Naive thymus-derived CD4-positive, alpha-beta T cell (primary cell): Measurements from ENCODE around the gene PGRMC1. TPM values are rescaled to one million over a fixed set of nuclear protein-coding genes. Genes with fewer than 3 reads are reported as not detected.

Experiments
- ATAC-seq: fragments of 150-1000 bp; cut with Tn5 transposase; 2 replicates; pipeline ENCODE4 v1.10.0; 2021; ENCODE audit warnings: mild to moderate bottlenecking, moderate library complexity
- CTCF ChIA-PET: fragments of 350-600 bp; sonication (Branson Sonifier 250); formaldehyde crosslinking; loops from one replicate; lab custom pipeline; 2021; ENCODE audit warnings: antibody characterized with exemption; lab: Charles Lee
- POLR2A ChIA-PET: fragments of 350-600 bp; sonication (Branson Sonifier 250); formaldehyde crosslinking; loops from one replicate; lab custom pipeline; 2021; ENCODE audit warnings: antibody characterized with exemption, inconsistent platforms; lab: Charles Lee
- DNase-seq, 9 donors: peaks; one replicate each; pipeline versions ENCODE4 v3.0.0 to v3.0.0-alpha.2; 2020 to 2022; ENCODE audit warnings: mixed read lengths in 1 of 9
- H3K27ac ChIP-seq: one replicate; pipeline ENCODE4 v1.7.0; 2013; ENCODE audit warnings: mild to moderate bottlenecking, low read depth, low read length, moderate library complexity
- H3K27me3 ChIP-seq, 2 donors: one replicate each; pipeline ENCODE4 v1.7.0; 2013; ENCODE audit warnings: low read length in 2 of 2, mild to moderate bottlenecking in 2 of 2, moderate library complexity in 2 of 2; ENCODE audit not compliant: control insufficient read depth in 2 of 2, insufficient read depth in 2 of 2
- H3K36me3 ChIP-seq, 3 experiments: 1 replicate in 2 of 3; 2 replicates in 1 of 3; pipeline ENCODE4 v1.7.0; 2013; ENCODE audit warnings: low read length in 3 of 3, mild to moderate bottlenecking in 3 of 3, moderate library complexity in 1 of 3; ENCODE audit not compliant: insufficient read depth in 3 of 3, control insufficient read depth in 2 of 3
- H3K4me1 ChIP-seq, 2 donors: one replicate each; pipeline ENCODE4 v1.7.0; 2013; ENCODE audit warnings: low read length in 2 of 2, mild to moderate bottlenecking in 2 of 2, moderate library complexity in 1 of 2; ENCODE audit not compliant: control insufficient read depth in 2 of 2, insufficient read depth in 2 of 2
- H3K4me3 ChIP-seq: 2 replicates; pipeline ENCODE4 v1.7.0; 2013; ENCODE audit warnings: mild to moderate bottlenecking, low read length
- H3K9me3 ChIP-seq, 3 experiments: 1 replicate in 2 of 3; 2 replicates in 1 of 3; pipeline ENCODE4 v1.7.0; 2013; ENCODE audit warnings: low read length in 3 of 3; ENCODE audit not compliant: control insufficient read depth in 2 of 3
- H3K27ac Mint-ChIP-seq, 9 donors: one replicate each; pipeline ENCODE4 v1.8.0; 2020 to 2022; ENCODE audit warnings: mixed read lengths in 9 of 9, mild to moderate bottlenecking in 8 of 9, moderate library complexity in 5 of 9, inconsistent platforms in 2 of 9
- H3K27me3 Mint-ChIP-seq, 5 donors: one replicate each; pipeline ENCODE4 v1.8.0; 2021 to 2022; ENCODE audit warnings: mixed read lengths in 5 of 5, mild to moderate bottlenecking in 1 of 5
- H3K36me3 Mint-ChIP-seq, 5 donors: one replicate each; pipeline ENCODE4 v1.8.0; 2020 to 2022; ENCODE audit warnings: mixed read lengths in 5 of 5, mild to moderate bottlenecking in 3 of 5, inconsistent platforms in 1 of 5
- H3K4me1 Mint-ChIP-seq, 7 donors: one replicate each; pipeline ENCODE4 v1.8.0; 2020 to 2022; ENCODE audit warnings: mixed read lengths in 7 of 7, mild to moderate bottlenecking in 3 of 7, inconsistent platforms in 1 of 7
- H3K4me3 Mint-ChIP-seq, 10 donors: one replicate each; pipeline ENCODE4 v1.8.0; 2020 to 2022; ENCODE audit warnings: mild to moderate bottlenecking in 10 of 10, mixed read lengths in 10 of 10, moderate library complexity in 6 of 10, inconsistent platforms in 2 of 10
- H3K9me3 Mint-ChIP-seq, 11 donors: one replicate each; pipeline ENCODE4 v1.8.0; 2020 to 2022; ENCODE audit warnings: mixed read lengths in 11 of 11, mild to moderate bottlenecking in 4 of 11, inconsistent platforms in 1 of 11, moderate library complexity in 1 of 11
- intact Hi-C, 2 donors: fragments of 100-400 bp; cut with micrococcal nuclease; formaldehyde crosslinking; loops; one replicate each; pipeline ENCODE4 v1.15.1; 2023
- polyA plus RNA-seq, 2 donors: library from polyadenylated mRNA; unstranded; fragments of 300-500 nt; fragmentation: Illumina TruSeq; gene quantifications; one replicate each; pipeline ENCODE4 v1.2.3, GENCODE V29; 2021
- total RNA-seq, 6 experiments: library from RNA in 5 of 6; stranded (reverse) in 5 of 6; gene quantifications; 1 replicate in 5 of 6; 2 replicates in 1 of 6; pipeline ENCODE4 v1.2.3 and lab custom pipeline; 2021 to 2026

PGRMC1 gene
- total and polyA plus RNA-seq, 7 experiments from 2014 or later: 9.5 to 28.4 (median 13.9) TPM

DNA sequence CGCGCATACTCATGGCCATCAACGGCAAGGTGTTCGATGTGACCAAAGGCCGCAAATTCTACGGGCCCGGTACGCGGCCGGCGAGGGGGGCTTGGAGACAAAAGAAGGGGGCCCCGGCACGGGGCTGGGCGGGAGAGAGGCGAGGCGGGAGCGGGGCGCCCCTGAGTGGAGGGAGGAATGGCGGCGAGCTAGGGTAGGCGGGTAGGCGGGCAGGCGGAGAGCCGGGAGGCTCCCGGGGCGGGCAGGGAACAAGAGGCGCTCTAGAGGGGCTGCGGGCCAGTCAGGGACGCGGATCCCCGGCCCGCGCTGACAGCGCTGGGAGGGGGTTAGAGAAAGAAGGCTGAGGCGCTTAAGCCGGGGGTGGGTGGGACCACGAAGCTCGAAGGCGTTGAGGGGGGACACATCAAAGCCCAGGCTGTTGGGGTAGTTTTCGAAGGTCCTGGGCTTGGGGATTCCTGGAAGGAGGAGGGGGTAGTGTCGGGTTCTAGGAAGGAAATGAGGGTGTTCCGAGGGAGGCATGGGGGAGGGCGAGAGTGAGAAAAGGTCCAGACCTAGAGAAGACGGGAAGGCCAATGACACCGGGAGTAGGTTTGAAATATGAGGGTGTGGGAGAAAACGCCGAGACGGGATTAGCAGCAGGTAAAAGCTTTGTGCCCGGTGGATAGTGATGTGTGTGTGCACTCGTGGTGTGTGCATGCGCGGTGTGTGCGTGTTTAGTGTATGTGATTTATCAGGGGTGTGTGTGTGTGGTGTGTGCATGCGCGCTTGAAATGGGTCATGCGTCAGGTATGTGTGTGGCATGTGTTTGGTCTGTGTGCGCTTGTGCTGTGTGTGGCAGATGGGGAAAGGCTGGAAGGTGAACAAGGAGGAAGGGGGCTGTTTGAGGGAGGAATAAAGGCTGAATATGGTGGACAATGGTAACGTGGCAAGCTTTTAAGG is 807 bp downstream of the PGRMC1 start:
- intact Hi-C loops: loop anchor here (1.0 to 10.0 kb wide), 9 partner anchors 36 to 891 kb away; partner anchors contain the start of genes NDUFA1 (in 2 of the 2), RNF113A (in 2 of the 2), WDR44 (in 2 of the 2) and LONRF3 (in 1 of the 2)
- peak overlapping the region; percentile 74 for H3K27ac ChIP-seq
- Mint-ChIP-seq H3K9me3 (peaks cover 0 to 2% (median 0%) of the 10 kb centered on the region in 11 donors), H3K27me3 (peaks cover 0 to 23% (median 0%) of the 10 kb centered on the region in 5 donors), H3K27ac (peak overlapping the region; percentile 41 to 88 (median 72)), H3K36me3 (peaks cover 0 to 7% (median 1%) of the 10 kb centered on the region in 5 donors), H3K4me3 (peak overlapping the region; percentile 83 to 92 (median 90)), H3K4me1 (peaks cover 13 to 39% (median 33%) of the 10 kb centered on the region in 7 donors)
- peaks cover 8 to 11% of the 10 kb centered on the region in 2 donors for H3K4me1 ChIP-seq
- ATAC-seq (peak; percentile 23), DNase-seq (peak in 6 of 9 donors; percentile 1 to 47 (median 4))
- ChIA-PET CTCF (no interaction called here), POLR2A (interaction anchor here (0.9 kb wide), 1 partner anchor 38 kb away, joined by 3 read pairs; no protein-coding TSS in a partner anchor)
- peak overlapping the region; percentile 68 for H3K4me3 ChIP-seq
- no peaks in the 10 kb centered on the region for H3K9me3 ChIP-seq
- H3K36me3 ChIP-seq: peaks cover 0 to 7% (median 0%) of the 10 kb centered on the region in 3 experiments
- H3K27me3 ChIP-seq: no peaks in the 10 kb centered on the region

DNA sequence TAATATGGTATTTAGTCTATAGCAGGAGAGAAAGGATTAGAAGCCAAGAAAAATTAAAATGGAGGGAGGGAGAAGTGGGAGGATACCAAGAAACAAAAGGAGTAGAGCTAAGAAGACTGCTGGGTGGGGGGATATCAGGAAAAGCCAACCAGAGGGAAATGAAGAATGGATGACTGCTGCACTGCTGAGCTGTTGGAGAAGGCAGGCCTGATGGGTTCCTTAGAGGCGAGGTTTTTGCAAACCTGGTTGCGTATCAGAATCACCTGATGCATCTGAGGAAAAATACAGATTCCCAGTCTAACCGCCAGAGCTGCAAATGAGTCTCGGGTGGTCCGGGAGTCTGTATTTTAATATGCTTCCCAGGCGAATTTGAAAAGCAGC is 1.5 kb downstream of the PGRMC1 start:
- DNase-seq: no peak
- Mint-ChIP-seq H3K27ac (peak overlapping the region; percentile 41 to 88 (median 72)), H3K36me3 (peaks cover 0 to 14% (median 7%) of the 10 kb centered on the region in 5 donors), H3K4me3 (peak overlapping the region; percentile 83 to 92 (median 90)), H3K9me3 (peaks cover 0 to 2% (median 0%) of the 10 kb centered on the region in 11 donors), H3K27me3 (peaks cover 0 to 23% (median 0%) of the 10 kb centered on the region in 5 donors), H3K4me1 (peaks cover 14 to 44% (median 38%) of the 10 kb centered on the region in 7 donors)
- no peak for ATAC-seq
- no peaks in the 10 kb centered on the region for H3K9me3 ChIP-seq
- ChIA-PET POLR2A (no interaction called here), CTCF (no interaction called here)
- H3K4me1 ChIP-seq: peaks cover 8 to 11% of the 10 kb centered on the region in 2 donors
- H3K27me3 ChIP-seq: no peaks in the 10 kb centered on the region
- no peak overlapping the region for H3K27ac ChIP-seq
- intact Hi-C loops: loop anchor here (2.0 to 10.0 kb wide), 6 partner anchors 35 to 890 kb away; partner anchors contain the start of genes NDUFA1 (in 2 of the 2), RNF113A (in 2 of the 2), LONRF3 (in 1 of the 2) and NKAP (in 1 of the 2)
- H3K4me3 ChIP-seq: peak overlapping the region; percentile 68
- H3K36me3 ChIP-seq: peaks cover 0 to 7% (median 0%) of the 10 kb centered on the region in 3 experiments

DNA sequence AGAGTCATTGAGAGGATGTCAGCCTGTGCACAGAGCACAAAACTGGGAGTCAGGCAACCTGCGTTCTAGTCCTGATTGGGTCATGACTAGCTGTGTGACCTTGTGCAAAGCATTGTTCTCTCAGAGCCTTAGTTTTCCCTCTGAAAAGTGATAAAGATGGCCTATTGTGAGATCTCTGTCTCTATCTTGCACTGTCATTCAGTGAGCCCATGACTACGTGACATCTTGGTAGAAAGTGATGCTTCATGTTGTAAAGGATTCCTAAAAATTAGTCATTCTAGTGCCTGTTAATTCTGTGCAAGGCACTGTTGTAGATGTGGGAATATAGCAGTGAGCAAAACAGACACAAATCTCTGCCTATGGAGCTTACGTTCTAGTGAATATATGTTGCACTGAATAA is 2.5 kb downstream of the PGRMC1 start:
- DNase-seq (no peak), ATAC-seq (no peak)
- H3K9me3 ChIP-seq: no peaks in the 10 kb centered on the region
- CTCF ChIA-PET: no interaction called here
- H3K27ac ChIP-seq: no peak overlapping the region
- H3K27me3 Mint-ChIP-seq: peaks cover 0 to 20% (median 0%) of the 10 kb centered on the region in 5 donors
- POLR2A ChIA-PET: no interaction called here
- intact Hi-C loops: loop anchor here (5.0 to 10.0 kb wide), 4 partner anchors 229 to 891 kb away; partner anchors contain the start of genes NDUFA1 (in 2 of the 2), RNF113A (in 2 of the 2), NKAP (in 1 of the 2) and SLC25A5 (in 1 of the 2)
- peaks cover 0 to 19% (median 9%) of the 10 kb centered on the region in 5 donors for H3K36me3 Mint-ChIP-seq
- H3K27ac Mint-ChIP-seq: no peak overlapping the region
- H3K4me1 ChIP-seq: peaks cover 8 to 11% of the 10 kb centered on the region in 2 donors
- no peak overlapping the region for H3K4me3 ChIP-seq
- H3K4me1 Mint-ChIP-seq: peaks cover 14 to 47% (median 42%) of the 10 kb centered on the region in 7 donors
- peaks cover 0 to 2% (median 0%) of the 10 kb centered on the region in 11 donors for H3K9me3 Mint-ChIP-seq
- H3K4me3 Mint-ChIP-seq: peak overlapping the region in 5 of 10 donors; percentile 25 to 90 (median 83)
- no peaks in the 10 kb centered on the region for H3K27me3 ChIP-seq
- peaks cover 0 to 13% (median 0%) of the 10 kb centered on the region in 3 experiments for H3K36me3 ChIP-seq

DNA sequence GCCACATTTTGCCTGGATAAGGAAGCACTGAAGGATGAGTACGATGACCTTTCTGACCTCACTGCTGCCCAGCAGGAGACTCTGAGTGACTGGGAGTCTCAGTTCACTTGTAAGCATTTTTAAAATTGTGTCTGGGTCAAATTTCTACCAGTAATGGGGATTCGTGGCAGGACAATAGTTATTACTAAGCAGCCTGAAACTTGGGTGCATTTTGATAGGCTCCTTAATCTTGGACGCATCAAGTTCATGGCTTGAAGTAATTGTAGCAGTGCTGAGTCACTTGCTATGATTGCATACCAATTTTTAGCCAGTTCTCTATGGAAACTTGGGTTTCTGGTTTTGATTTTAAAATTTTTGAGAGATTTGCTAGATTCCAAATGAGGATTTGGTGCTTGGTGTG is 4.3 kb downstream of the PGRMC1 start:
- Mint-ChIP-seq H3K9me3 (peaks cover 0 to 2% (median 0%) of the 10 kb centered on the region in 11 donors), H3K27ac (peak overlapping the region in 1 of 9 donors; percentile 7), H3K27me3 (peaks cover 0 to 2% (median 0%) of the 10 kb centered on the region in 5 donors), H3K4me3 (peak overlapping the region in 1 of 10 donors; percentile 4), H3K4me1 (peaks cover 13 to 47% (median 42%) of the 10 kb centered on the region in 7 donors), H3K36me3 (peaks cover 0 to 20% (median 14%) of the 10 kb centered on the region in 5 donors)
- no peaks in the 10 kb centered on the region for H3K27me3 ChIP-seq
- ChIA-PET POLR2A (no interaction called here), CTCF (no interaction called here)
- intact Hi-C loops: no loop called here
- ATAC-seq (no peak), DNase-seq (no peak)
- H3K9me3 ChIP-seq: no peaks in the 10 kb centered on the region
- H3K36me3 ChIP-seq: peaks cover 0 to 17% (median 0%) of the 10 kb centered on the region in 3 experiments
- no peak overlapping the region for H3K27ac ChIP-seq
- no peak overlapping the region for H3K4me3 ChIP-seq
- H3K4me1 ChIP-seq: peaks cover 8 to 11% of the 10 kb centered on the region in 2 donors

DNA sequence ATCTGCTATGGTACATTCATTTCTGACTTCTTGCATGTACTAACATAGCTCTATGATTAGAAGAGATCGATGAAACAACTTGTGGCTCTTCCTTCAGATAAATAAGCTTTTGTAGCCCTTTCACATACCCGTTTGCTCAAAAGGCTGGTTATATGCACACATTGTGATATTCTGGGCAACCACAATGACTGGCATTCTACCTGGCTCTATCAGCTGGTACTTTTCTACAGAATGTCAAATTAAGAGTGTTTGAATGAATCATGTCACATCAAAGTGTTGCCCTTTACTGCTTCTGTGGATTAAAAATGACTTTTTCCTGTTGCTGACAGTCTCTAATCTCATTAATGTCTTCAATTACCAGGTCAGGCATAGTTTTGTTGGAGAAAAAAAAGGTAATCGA is 11.6 kb downstream of the PGRMC1 start:
- Histone ChIP-seq H3K4me3 (no peak overlapping the region), H3K27me3 (no peaks in the 10 kb centered on the region), H3K27ac (no peak overlapping the region), H3K36me3 (peaks cover 0 to 12% (median 0%) of the 10 kb centered on the region in 3 experiments), H3K9me3 (no peaks in the 10 kb centered on the region), H3K4me1 (no peaks in the 10 kb centered on the region)
- DNase-seq (no peak), ATAC-seq (no peak)
- POLR2A ChIA-PET: no interaction called here
- peaks cover 0 to 11% (median 3%) of the 10 kb centered on the region in 5 donors for H3K36me3 Mint-ChIP-seq
- intact Hi-C loops: no loop called here
- H3K4me1 Mint-ChIP-seq: peaks cover 0 to 3% (median 2%) of the 10 kb centered on the region in 7 donors
- CTCF ChIA-PET: no interaction called here
- H3K27ac Mint-ChIP-seq: no peak overlapping the region
- H3K4me3 Mint-ChIP-seq: no peak overlapping the region
- peaks cover 0 to 1% (median 0%) of the 10 kb centered on the region in 11 donors for H3K9me3 Mint-ChIP-seq
- no peaks in the 10 kb centered on the region for H3K27me3 Mint-ChIP-seq

DNA sequence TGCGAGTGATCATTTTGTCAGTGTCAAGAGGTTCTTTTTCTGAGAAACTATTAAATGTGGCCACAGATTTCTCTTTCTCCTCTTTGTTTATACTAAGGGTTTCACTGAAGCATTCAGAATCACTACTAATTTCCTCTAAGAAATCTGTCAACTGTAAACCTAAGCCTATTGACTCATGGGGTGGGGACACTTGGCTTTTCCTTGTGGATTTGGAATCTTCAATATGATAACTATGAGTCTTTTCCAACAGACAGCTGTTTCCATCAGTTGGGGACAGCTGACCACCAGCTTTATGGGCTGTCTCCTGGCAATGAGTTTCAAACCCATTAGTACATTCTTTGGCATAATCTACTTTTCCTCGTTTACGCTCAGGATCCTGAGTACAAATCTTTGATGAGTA is 13.8 kb downstream of the PGRMC1 start:
- H3K4me3 Mint-ChIP-seq: no peak overlapping the region
- H3K36me3 ChIP-seq: peaks cover 0 to 3% (median 0%) of the 10 kb centered on the region in 3 experiments
- DNase-seq: no peak
- H3K36me3 Mint-ChIP-seq: peaks cover 0 to 6% (median 0%) of the 10 kb centered on the region in 5 donors
- H3K9me3 ChIP-seq: no peaks in the 10 kb centered on the region
- POLR2A ChIA-PET: no interaction called here
- H3K4me1 Mint-ChIP-seq: peaks cover 0 to 4% (median 0%) of the 10 kb centered on the region in 7 donors
- H3K27ac ChIP-seq: no peak overlapping the region
- CTCF ChIA-PET: no interaction called here
- intact Hi-C loops: no loop called here
- no peaks in the 10 kb centered on the region for H3K27me3 ChIP-seq
- no peaks in the 10 kb centered on the region for H3K27me3 Mint-ChIP-seq
- H3K4me3 ChIP-seq: no peak overlapping the region
- no peak for ATAC-seq
- peaks cover 0 to 1% (median 0%) of the 10 kb centered on the region in 11 donors for H3K9me3 Mint-ChIP-seq
- H3K4me1 ChIP-seq: no peaks in the 10 kb centered on the region
- no peak overlapping the region for H3K27ac Mint-ChIP-seq
